SU-DHL-6 (cell line): ENCODE data around the gene INPP5E.

Experiments used
- H2AFZ ChIP-seq: fragments of 200-600 bp; sonication (generic); 2 replicates; pipeline ENCODE4 v1.6.1; 2014; ENCODE audit warnings: low read depth, mild to moderate bottlenecking, moderate library complexity, mixed read lengths, antibody characterized with exemption, low read length; ENCODE audit not compliant: severe bottlenecking
- H3F3A ChIP-seq: fragments of 200-600 bp; shearing (Covaris generic); 2 replicates; pipeline ENCODE4 v1.6.0; 2016; ENCODE audit warnings: antibody characterized with exemption, mild to moderate bottlenecking; ENCODE audit not compliant: insufficient read depth
- H3K27ac ChIP-seq: fragments of 200-600 bp; sonication (generic); 2 replicates; pipeline ENCODE4 v1.5.1; 2016; ENCODE audit warnings: low read depth, mild to moderate bottlenecking, low read length, moderate library complexity, mixed read lengths
- H3K27me3 ChIP-seq: fragments of 200-600 bp; sonication (generic), shearing (Covaris generic); 2 replicates; pipeline ENCODE4 v1.6.0; 2014; ENCODE audit warnings: mild to moderate bottlenecking, low read length
- H3K36me3 ChIP-seq: fragments of 200-600 bp; sonication (generic); 2 replicates; pipeline ENCODE4 v1.6.1; 2014; ENCODE audit warnings: mild to moderate bottlenecking, low read length, mixed read lengths
- H3K4me2 ChIP-seq: fragments of 300-600, 200-600 bp; shearing (Covaris generic), sonication (generic); 2 replicates; pipeline ENCODE4 v1.6.0; 2014; ENCODE audit warnings: low read length, low read depth, mild to moderate bottlenecking; ENCODE audit not compliant: poor library complexity, severe bottlenecking
- H3K4me3 ChIP-seq: fragments of 200-600 bp; sonication (generic); 2 replicates; pipeline ENCODE4 v1.5.1; 2014; ENCODE audit warnings: antibody characterized with exemption, low read length, mild to moderate bottlenecking, mixed read lengths; ENCODE audit not compliant: insufficient read depth, poor library complexity, severe bottlenecking
- H3K79me2 ChIP-seq: fragments of 200-600 bp; sonication (generic); 2 replicates; pipeline ENCODE4 v1.6.1; 2014; ENCODE audit warnings: mild to moderate bottlenecking, low read length, moderate library complexity; ENCODE audit not compliant: insufficient read depth
- H3K9ac ChIP-seq: fragments of 200-600 bp; sonication (generic); 2 replicates; pipeline ENCODE4 v1.7.0; 2014; ENCODE audit warnings: mild to moderate bottlenecking, low read length
- H3K9me2 ChIP-seq: fragments of 200-600 bp; sonication (generic); replicated peaks from 2 replicates; pipeline ENCODE4 v1.6.1; 2014; ENCODE audit warnings: low read length; ENCODE audit not compliant: insufficient read depth
- H3K9me3 ChIP-seq: fragments of 200-600 bp; sonication (generic); 2 replicates; pipeline ENCODE4 v1.6.1; 2014; ENCODE audit warnings: low read length, mixed read lengths; ENCODE audit not compliant: insufficient read depth
- H4K20me1 ChIP-seq: fragments of 200-600 bp; sonication (generic); 2 replicates; pipeline ENCODE4 v1.6.1; 2014; ENCODE audit warnings: low read depth, mild to moderate bottlenecking, antibody characterized with exemption, low read length, moderate library complexity, mixed read lengths
- EZH2phosphoT487 ChIP-seq: fragments of 200-600 bp; sonication (generic), shearing (Covaris generic); conservative IDR thresholded peaks from 2 replicates; pipeline ENCODE4 v1.6.1; 2018; ENCODE audit warnings: mild to moderate bottlenecking, antibody characterized with exemption, low read length, moderate library complexity, mixed read lengths
- TF ChIP-seq, protein P1 (sequence below): fragments of 200-600 bp; sonication (generic); IDR thresholded peaks from one replicate; pipeline ENCODE4 v1.5.1; 2017; ENCODE audit warnings: antibody characterized with exemption, mild to moderate bottlenecking, low read length, moderate library complexity; ENCODE audit not compliant: insufficient read depth, poor library complexity, severe bottlenecking

Gene INPP5E

DNA sequence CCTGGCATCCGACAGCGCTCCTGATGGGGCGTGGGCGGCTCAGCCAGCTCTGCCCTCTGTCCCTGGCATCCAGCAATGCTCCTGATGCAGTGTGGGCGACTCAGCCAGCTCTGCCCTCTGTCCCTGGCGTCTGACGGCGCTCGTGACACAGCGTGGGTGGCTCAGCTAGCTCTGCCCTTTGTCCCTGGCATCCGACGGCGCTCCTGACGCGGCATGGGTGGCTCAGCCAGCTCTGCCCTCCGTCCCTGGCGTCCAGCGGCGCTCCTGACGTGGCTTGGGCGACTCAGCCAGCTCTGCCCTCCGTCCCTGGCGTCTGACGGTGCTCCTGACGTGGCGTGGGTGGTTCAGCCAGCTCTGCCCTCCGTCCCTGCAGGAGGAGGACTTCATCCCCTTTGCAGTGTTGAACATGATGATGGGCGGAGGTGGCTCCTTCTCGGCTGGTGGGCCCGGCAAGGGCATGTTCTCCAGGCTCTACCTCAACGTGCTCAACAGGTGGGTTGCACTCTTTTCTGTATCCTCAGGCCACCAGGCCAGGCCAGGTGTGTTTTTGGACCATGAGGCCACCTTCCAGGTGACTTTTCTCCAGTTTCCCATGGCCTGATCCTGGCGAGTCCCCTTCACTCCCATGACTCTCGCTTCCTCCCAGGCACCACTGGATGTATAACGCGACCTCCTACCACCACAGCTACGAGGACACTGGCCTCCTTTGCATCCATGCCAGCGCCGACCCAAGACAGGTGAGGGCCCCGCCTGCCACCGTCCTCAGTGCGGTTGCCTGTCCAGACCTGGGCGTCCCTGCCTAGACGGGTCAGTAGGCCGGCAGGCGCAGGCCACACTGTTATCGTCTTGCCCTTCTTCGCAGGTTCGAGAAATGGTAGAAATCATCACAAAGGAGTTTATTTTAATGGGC lies 21.2 kb downstream of the INPP5E start:
- Histone ChIP-seq H3K9ac (no peak overlapping the region), H3K36me3 (no peaks in the 10 kb centered on the region), H3K4me3 (no peak overlapping the region), H3K9me2 (no peaks in the 10 kb centered on the region), H3K27ac (no peak overlapping the region), H3K27me3 (no peaks in the 10 kb centered on the region), H2AFZ (no peak overlapping the region), H3K79me2 (no peaks in the 10 kb centered on the region), H3F3A (no peaks in the 10 kb centered on the region), H4K20me1 (no peaks in the 10 kb centered on the region), H3K4me2 (no peak overlapping the region), H3K9me3 (no peaks in the 10 kb centered on the region)
- no peak for TF ChIP-seq EZH2phosphoT487
- TF ChIP-seq, protein P1, sequence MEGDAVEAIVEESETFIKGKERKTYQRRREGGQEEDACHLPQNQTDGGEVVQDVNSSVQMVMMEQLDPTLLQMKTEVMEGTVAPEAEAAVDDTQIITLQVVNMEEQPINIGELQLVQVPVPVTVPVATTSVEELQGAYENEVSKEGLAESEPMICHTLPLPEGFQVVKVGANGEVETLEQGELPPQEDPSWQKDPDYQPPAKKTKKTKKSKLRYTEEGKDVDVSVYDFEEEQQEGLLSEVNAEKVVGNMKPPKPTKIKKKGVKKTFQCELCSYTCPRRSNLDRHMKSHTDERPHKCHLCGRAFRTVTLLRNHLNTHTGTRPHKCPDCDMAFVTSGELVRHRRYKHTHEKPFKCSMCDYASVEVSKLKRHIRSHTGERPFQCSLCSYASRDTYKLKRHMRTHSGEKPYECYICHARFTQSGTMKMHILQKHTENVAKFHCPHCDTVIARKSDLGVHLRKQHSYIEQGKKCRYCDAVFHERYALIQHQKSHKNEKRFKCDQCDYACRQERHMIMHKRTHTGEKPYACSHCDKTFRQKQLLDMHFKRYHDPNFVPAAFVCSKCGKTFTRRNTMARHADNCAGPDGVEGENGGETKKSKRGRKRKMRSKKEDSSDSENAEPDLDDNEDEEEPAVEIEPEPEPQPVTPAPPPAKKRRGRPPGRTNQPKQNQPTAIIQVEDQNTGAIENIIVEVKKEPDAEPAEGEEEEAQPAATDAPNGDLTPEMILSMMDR, result no peak

DNA sequence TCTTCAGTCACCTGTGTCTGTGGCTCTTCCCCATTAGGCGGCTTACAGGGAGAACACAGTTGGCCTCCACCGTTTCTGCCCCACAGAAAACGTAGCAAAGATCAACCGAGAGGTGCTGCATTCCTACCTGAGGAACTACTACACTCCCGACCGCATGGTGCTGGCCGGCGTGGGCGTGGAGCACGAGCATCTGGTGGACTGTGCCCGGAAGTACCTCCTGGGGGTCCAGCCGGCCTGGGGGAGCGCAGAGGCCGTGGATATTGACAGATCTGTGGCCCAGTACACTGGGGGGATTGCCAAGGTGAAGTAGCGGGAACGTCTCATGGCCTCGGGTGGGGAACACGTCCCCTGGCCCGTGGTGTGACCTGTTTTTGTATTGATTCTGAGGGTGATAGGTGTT lies 22.7 kb downstream of the INPP5E start:
- no peak for TF ChIP-seq EZH2phosphoT487
- TF ChIP-seq, protein P1, result no peak
- Histone ChIP-seq H3K9me3 (no peaks in the 10 kb centered on the region), H3K36me3 (0 out of 2 replicates have a peak, but pooled peaks cover 8% of the 10 kb centered on the region)

DNA sequence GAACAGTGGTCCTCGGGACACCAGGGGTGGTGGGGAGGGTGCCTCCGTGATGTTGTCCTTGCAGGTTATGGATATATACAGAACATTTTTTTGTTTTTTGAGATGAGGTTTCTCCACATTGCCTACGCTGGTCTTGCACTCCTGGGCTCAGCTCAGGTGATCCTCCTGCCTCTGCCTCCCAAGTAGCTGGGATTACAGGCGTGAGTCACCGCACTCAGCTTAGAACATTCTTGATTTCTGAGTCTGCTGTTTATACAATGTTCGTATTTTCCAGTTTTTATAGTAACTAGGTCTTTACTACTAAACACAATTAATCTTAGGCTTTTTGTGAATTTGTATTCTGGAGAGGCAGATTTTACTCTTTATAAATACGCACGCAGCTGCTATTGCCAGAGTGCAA lies 23.2 kb downstream of the INPP5E start:
- peaks cover 18% of the 10 kb centered on the region for H3K79me2 ChIP-seq
- no peak overlapping the region for H3K4me3 ChIP-seq
- no peaks in the 10 kb centered on the region for H3F3A ChIP-seq
- H3K9me2 ChIP-seq, result no peaks in the 10 kb centered on the region
- TF ChIP-seq EZH2phosphoT487, result no peak
- TF ChIP-seq, protein P1, result no peak
- no peaks in the 10 kb centered on the region for H3K27me3 ChIP-seq
- no peak overlapping the region for H3K27ac ChIP-seq
- H2AFZ ChIP-seq, result no peak overlapping the region
- 0 out of 2 replicates have a peak, but pooled peaks cover 8% of the 10 kb centered on the region for H3K36me3 ChIP-seq
- H4K20me1 ChIP-seq, result no peaks in the 10 kb centered on the region
- no peaks in the 10 kb centered on the region for H3K9me3 ChIP-seq
- no peak overlapping the region for H3K4me2 ChIP-seq
- H3K9ac ChIP-seq, result no peak overlapping the region

More for the DNA sequence above, 22.7 kb downstream of the INPP5E start:
- H3K27ac ChIP-seq, result no peak overlapping the region
- H3F3A ChIP-seq, result no peaks in the 10 kb centered on the region
- no peak overlapping the region for H2AFZ ChIP-seq
- H3K9me2 ChIP-seq, result no peaks in the 10 kb centered on the region
- no peaks in the 10 kb centered on the region for H4K20me1 ChIP-seq
- H3K9ac ChIP-seq, result no peak overlapping the region
- no peaks in the 10 kb centered on the region for H3K27me3 ChIP-seq
- H3K79me2 ChIP-seq, result peaks cover 13% of the 10 kb centered on the region
- H3K4me2 ChIP-seq, result no peak overlapping the region
- H3K4me3 ChIP-seq, result no peak overlapping the region
